Measurements from ENCODE around the gene BTBD9. TPM values are rescaled to one million over a fixed set of nuclear protein-coding genes. Genes with fewer than 3 reads are reported as not detected.

The BTBD9 gene
- total and polyA plus RNA-seq, 11 donors = 6.3 to 23.3 (median 19.4) TPM

DNA sequence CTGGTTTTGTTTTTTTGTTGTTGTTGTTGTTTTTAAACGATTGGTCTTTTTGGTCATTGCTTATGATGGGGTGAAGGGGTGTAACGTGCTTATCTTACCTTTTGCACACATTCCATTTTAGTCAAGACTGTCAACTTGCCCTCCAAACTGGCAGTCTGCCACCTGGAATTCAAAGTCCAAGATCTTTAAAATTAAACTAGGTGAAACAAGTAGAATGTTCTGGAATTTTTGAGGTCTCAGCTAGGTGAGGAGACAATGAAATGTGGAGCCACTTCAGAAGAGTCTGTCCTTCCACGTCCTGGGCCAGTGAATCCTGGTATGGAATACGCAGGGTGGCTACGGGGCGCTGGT is 475.6 kb downstream of the BTBD9 start:
- no peak for TF ChIP-seq POLR2A (IDR thresholded peaks at IDR 0.05)
- TF ChIP-seq, protein P1, sequence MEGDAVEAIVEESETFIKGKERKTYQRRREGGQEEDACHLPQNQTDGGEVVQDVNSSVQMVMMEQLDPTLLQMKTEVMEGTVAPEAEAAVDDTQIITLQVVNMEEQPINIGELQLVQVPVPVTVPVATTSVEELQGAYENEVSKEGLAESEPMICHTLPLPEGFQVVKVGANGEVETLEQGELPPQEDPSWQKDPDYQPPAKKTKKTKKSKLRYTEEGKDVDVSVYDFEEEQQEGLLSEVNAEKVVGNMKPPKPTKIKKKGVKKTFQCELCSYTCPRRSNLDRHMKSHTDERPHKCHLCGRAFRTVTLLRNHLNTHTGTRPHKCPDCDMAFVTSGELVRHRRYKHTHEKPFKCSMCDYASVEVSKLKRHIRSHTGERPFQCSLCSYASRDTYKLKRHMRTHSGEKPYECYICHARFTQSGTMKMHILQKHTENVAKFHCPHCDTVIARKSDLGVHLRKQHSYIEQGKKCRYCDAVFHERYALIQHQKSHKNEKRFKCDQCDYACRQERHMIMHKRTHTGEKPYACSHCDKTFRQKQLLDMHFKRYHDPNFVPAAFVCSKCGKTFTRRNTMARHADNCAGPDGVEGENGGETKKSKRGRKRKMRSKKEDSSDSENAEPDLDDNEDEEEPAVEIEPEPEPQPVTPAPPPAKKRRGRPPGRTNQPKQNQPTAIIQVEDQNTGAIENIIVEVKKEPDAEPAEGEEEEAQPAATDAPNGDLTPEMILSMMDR (IDR thresholded peaks at IDR 0.05) = no peak
- DNase-seq = no peak
- Histone ChIP-seq H3K9me3 (peaks cover 0 to 6% (median 0%) of the 10 kb centered on the region in 12 donors), H3K36me3 (no peaks in the 10 kb centered on the region), H3K4me1 (peaks cover 0 to 8% (median 0%) of the 10 kb centered on the region in 12 donors), H3K27ac (no peak overlapping the region), H3K27me3 (no peaks in the 10 kb centered on the region), H3K4me3 (no peak overlapping the region)
- intact Hi-C loops (cut with DNase I) = no loop called here
- WGBS, 4 donors = 84 to 86% (median 85%) methylated on average over 6 of the region's 6 CpGs
- ATAC-seq = no peak

DNA sequence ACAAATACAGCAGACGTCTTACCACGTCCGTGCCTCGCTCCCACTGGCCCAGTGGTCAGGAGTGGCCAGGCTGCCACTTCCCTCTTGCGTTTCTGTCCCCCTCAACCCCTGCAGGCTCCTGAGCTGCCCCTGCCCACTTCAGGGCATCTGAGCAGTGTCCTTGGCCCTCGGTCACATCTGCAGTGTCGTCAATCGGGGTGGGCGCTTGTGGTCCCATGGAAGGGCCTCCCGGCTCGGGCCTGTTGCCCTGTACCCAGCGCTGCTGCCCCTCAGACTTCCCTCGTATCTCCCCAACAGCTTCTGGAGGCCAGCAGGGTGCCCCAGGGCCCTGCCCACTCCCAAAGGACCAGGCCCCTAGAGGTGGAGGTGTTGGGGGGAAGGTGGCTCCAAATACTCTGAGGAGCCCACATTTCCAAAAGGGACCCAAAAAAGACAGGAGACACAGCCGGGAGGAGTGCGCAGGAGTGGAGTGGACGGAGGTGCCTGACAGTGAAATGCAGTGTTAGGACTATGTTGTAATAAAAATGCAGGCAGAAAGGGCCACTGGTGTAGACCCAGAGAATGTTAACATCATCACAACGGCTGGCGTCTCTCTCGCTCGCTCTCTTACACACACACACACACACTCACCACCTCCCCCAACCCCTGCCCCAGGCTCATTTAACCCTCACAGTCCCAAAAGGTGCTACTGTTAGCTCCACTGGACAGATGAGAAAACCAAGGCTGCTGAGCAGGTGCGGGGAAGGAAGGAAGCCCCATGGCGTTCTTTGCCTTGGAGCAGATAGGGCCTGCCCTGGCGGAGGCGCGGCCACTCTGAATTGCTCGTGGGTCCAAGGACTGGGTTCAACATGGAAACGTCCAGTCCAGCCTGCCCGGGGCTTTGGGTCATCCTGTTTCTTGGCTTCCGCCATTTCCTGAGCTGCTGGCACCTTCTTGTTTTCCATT is 476.3 kb downstream of the BTBD9 start:
- DNase-seq (no peak), ATAC-seq (no peak)
- H3K36me3 ChIP-seq = no peaks in the 10 kb centered on the region
- TF ChIP-seq POLR2A (IDR thresholded peaks at IDR 0.05) = no peak
- TF ChIP-seq, protein P1 (IDR thresholded peaks at IDR 0.05) = no peak
- H3K27ac ChIP-seq = no peak overlapping the region
- intact Hi-C loops (cut with DNase I) = no loop called here
- peaks cover 0 to 6% (median 0%) of the 10 kb centered on the region in 12 donors for H3K9me3 ChIP-seq
- WGBS, 4 donors = 83 to 88% (median 85%) methylated on average over 25 to 29 of the region's 29 CpGs
- H3K27me3 ChIP-seq = no peaks in the 10 kb centered on the region
- H3K4me1 ChIP-seq = peaks cover 0 to 8% (median 0%) of the 10 kb centered on the region in 12 donors
- no peak overlapping the region for H3K4me3 ChIP-seq

DNA sequence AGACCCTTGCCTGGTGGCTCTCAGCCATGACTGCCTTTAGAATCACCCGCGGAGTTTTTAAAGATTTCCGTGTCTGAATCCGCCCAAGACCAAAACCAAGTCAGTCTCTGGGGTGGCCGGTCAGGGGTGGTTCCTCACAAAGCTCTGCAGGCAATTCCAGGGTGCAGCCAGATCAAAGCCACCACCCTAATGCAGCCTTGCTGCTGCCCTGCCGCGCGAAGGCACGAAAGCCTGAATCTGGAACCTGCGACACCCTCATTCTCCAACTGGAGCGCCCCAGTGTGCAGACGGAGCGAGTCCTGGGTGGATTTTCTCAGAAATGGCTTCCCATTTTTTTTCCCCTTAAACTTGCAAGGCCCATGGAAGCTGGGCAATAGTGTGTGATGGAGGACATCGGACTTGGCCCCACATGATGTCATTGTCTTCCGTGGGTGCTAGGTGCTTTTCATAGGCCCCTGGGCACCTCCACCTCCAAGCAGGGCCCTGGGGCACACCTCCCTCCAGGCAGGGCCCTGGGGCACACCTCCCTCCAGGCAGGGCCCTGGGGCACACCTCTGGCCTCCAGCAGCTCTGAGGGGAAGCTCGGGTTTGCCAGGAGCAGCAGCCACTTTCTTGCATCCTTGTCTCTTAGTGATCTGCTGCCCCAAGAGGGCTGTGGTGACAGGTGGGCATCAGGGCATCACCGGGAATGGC is 477.1 kb downstream of the BTBD9 start:
- 97 to 100% (median 98%) methylated on average over 10 to 17 of the region's 17 CpGs for WGBS, 4 donors
- peaks cover 0 to 6% (median 0%) of the 10 kb centered on the region in 12 donors for H3K9me3 ChIP-seq
- H3K4me3 ChIP-seq = no peak overlapping the region
- no peak for DNase-seq
- peaks cover 0 to 8% (median 0%) of the 10 kb centered on the region in 12 donors for H3K4me1 ChIP-seq
- TF ChIP-seq POLR2A (IDR thresholded peaks at IDR 0.05) = no peak
- TF ChIP-seq, protein P1 (IDR thresholded peaks at IDR 0.05) = no peak
- no peaks in the 10 kb centered on the region for H3K36me3 ChIP-seq
- ATAC-seq = no peak
- H3K27ac ChIP-seq = no peak overlapping the region
- no peaks in the 10 kb centered on the region for H3K27me3 ChIP-seq
- intact Hi-C loops (cut with DNase I) = no loop called here
